NK-92 treated with Interleukin-12 subunit alpha and Interleukin-12 subunit beta, amount 100 ng/mL, for 24 hours (cell line): Measurements from ENCODE around the gene CELF5.

Experiments used
- DNase-seq: peaks from one replicate; lab custom pipeline; 2025; lab: John Stamatoyannopoulos, UW

Gene CELF5

DNA sequence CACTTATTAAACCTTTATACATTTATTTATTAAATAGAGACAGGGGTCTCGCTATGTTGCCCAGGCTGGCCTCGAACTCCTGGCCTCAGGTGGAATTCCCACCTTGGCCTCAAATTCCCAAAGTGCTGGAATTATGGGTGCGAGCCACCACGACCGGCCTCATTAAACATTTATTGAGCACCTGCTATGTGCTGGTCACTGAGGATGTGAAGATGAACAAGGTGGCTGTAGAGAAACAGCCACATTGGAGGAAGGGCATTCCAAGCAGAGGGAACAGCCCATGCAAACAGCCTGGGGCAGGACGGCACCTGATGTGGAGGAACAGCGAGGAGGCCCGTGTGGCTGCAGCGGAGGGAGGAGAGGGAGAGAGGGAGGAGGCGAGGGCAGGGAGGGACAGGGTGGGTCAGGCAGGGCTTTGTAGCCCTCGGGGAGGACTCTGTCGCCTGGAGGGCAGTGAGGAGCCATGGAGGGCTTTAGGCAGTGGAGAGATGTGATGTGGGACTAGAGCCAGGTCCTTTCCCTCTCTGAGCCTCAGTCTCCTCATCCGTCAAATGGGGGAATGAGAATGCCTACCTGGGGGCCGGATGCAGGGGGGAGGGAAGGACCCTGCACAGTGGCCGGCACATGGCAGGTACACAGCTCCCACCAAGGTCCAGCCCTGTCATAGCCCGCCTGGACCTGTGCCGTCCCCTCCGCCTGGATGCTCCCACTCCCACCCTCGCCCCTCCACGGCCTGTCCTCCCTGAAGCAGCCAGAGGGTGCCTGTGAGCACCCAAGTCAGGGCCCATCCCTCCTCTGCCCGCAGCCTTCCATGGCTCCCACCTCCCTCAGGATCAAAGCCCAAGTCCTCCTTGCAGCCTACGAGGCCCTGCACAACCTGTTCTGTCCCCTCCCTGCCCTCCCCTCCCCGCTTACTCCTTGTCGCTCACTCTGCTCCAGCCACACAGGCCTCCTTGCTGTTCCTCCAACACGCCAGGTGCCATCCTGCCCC is 120.4 kb downstream of the CELF5 start:
- DNase-seq: no peak

DNA sequence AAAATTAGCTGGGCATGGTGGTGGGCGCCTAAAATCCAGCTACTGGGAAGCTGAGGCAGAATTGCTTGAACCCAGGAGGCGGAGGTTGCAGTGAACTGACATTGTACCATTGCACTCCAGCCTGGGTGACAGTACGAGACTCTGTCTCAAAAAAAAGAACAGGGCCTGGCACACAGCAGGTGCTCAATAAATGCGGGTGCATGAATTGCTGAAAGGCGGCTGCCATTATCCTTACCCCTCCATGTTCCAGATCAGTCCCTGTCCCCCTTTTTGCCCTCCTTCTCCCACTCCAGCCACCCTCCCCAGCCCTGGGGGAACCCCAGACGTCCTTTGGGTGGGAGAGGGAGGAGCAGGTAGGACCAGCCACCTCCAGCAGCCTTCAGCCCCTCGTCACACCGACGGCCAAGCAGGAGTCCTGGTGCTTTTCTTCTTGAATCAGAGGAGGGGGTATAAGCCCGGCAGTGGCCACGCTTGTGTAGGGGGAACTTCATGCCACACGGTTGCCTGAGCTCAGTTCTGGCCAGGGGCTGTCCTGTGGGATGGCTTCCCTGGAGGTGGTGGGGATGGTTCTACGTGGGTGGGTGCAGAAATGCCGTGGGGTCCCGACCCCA is 121.5 kb downstream of the CELF5 start:
- no peak for DNase-seq
